Neuron (in vitro differentiated cells): ENCODE results near the gene IRF5.
"Not testable (repeated sequence)": the region's sequence is repeated elsewhere in the genome, so short reads cannot be mapped to it uniquely, and the experiment has no call there.

Source experiments
- H2AFZ ChIP-seq: one replicate; pipeline ENCODE4 v1.6.1; 2013; ENCODE audit warnings: low read depth, mild to moderate bottlenecking, inconsistent platforms, low read length, moderate library complexity
- H3K27me3 ChIP-seq: one replicate; pipeline ENCODE4 v1.6.1; 2013; ENCODE audit warnings: low read length; ENCODE audit not compliant: insufficient read depth
- H3K36me3 ChIP-seq: one replicate; pipeline ENCODE4 v1.6.1; 2013; ENCODE audit warnings: low read length; ENCODE audit not compliant: insufficient read depth
- H3K4me1 ChIP-seq: one replicate; pipeline ENCODE4 v1.6.1; 2013; ENCODE audit warnings: low read length; ENCODE audit not compliant: insufficient read depth
- H3K4me3 ChIP-seq: 2 replicates; pipeline ENCODE4 v1.5.1; 2013; ENCODE audit warnings: mild to moderate bottlenecking, low read length, moderate library complexity
- H3K9me3 ChIP-seq: one replicate; pipeline ENCODE4 v1.6.1; 2013; ENCODE audit warnings: low read length

Gene IRF5

DNA sequence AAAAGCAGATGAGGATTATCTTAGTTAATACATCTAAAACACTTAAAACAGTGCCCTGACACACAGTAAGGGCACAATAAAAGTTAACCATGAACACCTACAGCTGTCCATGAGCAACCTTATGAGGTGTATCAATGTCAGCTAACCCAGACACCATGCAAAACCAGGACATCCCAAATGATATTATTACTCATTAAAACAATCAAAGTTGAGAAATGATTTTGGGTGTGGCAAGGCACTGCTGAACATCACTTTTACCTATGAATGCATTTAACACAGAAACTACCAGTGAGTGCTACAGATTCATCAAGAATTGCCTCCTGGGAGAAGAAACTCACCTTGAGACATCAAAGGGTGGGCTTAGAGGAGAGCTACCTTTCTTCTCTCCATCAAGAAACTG, 18.3 kb downstream of the IRF5 start:
- Histone ChIP-seq H3K9me3 (no peaks in the 10 kb centered on the region), H3K4me3 (no peak overlapping the region), H3K36me3 (peaks cover 83% of the 10 kb centered on the region), H3K4me1 (no peaks in the 10 kb centered on the region), H3K27me3 (no peaks in the 10 kb centered on the region), H2AFZ (no peak overlapping the region)

DNA sequence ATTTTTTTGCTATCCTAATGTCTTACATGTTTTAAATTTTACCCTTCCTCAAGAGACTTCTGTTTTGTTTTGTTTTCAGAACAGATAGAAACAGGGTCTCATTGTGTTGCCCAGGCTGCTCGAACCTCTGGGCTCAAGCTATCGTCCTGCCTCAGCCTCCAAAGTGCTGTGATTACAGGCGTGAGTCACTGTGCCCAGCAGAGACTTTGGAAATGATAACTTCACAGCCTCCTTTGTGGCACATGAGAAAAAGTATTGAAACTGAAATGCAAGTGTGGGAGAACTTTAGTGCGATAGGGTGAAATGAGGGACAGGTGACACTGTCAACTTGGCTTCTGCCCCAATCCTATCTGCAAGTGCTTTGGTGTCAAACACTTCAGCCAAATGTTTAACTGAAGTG, 21.6 kb downstream of the IRF5 start:
- no peaks in the 10 kb centered on the region for H3K27me3 ChIP-seq
- peaks cover 2% of the 10 kb centered on the region for H3K9me3 ChIP-seq
- peaks cover 75% of the 10 kb centered on the region for H3K36me3 ChIP-seq
- no peak overlapping the region for H3K4me3 ChIP-seq
- no peak overlapping the region for H2AFZ ChIP-seq
- H3K4me1 ChIP-seq: no peaks in the 10 kb centered on the region

DNA sequence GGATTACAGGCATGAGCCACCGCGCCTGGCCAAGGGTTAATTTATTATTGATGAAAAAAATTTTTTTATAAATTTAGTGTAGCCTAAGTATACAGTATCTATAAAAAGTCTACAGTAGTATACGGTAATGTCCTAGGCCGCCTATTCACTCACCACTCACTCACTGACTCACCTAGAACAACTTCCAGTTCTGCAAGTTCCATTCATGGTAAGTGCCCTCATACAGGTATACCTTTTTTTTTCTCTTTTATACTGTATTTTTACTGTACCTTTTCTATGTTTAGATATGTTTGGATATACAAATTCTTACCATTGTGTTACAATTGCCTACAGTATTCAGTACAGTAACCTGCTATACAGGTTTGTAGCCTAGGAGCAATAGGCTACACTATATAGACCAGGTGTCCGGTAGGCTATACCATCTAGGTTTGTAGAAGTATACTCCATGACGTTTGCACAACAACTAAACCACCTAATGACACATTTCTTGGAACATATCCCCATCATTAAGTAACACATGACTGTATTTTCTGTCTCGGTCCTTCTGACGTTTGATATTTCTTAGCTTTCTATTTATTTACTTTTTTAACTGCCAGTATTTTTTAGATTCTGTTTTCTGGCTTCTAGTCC, 23.4 kb downstream of the IRF5 start:
- Histone ChIP-seq H3K4me3 (no peak overlapping the region), H3K27me3 (no peaks in the 10 kb centered on the region), H3K4me1 (no peaks in the 10 kb centered on the region), H3K36me3 (peaks cover 76% of the 10 kb centered on the region), H3K9me3 (peaks cover 8% of the 10 kb centered on the region), H2AFZ (no peak overlapping the region)

DNA sequence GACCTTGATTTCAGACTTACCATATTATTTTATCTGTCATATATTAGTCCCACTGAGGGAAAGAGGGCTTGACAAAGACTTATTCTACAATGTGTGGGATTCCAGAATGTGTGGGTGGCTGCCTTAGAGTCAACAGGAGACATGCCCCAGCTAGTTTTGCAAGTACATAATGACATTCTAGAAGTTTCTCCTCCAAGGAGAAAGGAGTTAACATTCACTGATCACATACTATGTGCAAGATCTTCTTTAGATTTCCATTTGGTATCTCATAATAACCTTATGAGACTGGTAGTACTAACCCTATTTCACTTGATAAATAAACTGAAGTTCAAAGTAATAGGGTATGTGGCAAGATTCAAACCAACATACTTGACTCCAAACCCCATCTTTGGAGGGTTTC, 25.2 kb downstream of the IRF5 start:
- Histone ChIP-seq H3K4me3 (no peak overlapping the region), H3K27me3 (no peaks in the 10 kb centered on the region), H2AFZ (no peak overlapping the region), H3K4me1 (no peaks in the 10 kb centered on the region), H3K36me3 (peaks cover 76% of the 10 kb centered on the region), H3K9me3 (peaks cover 8% of the 10 kb centered on the region)

DNA sequence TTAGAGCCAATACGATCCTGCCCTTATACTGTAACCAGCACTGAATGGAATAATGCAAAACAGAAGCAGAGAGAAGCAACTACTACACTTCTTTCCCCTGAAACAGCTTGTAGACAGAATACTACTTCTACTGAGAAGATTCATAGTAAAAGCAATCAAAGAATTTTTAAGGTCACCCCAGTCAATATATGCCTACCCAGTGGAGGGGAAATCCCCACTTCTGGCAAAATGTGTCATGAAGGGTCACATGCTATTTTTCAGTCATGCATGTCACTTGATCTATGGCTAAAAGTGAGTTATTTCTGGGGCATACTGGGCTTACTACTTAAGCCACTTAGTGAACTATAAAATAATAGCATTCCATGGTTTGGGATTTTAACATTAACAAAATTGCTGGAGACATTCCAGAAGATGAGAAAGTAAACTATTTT, 25.6 kb downstream of the IRF5 start:
- H3K4me1 ChIP-seq: no peaks in the 10 kb centered on the region
- no peaks in the 10 kb centered on the region for H3K27me3 ChIP-seq
- peaks cover 8% of the 10 kb centered on the region for H3K9me3 ChIP-seq
- peaks cover 77% of the 10 kb centered on the region for H3K36me3 ChIP-seq
- no peak overlapping the region for H2AFZ ChIP-seq
- H3K4me3 ChIP-seq: no peak overlapping the region

DNA sequence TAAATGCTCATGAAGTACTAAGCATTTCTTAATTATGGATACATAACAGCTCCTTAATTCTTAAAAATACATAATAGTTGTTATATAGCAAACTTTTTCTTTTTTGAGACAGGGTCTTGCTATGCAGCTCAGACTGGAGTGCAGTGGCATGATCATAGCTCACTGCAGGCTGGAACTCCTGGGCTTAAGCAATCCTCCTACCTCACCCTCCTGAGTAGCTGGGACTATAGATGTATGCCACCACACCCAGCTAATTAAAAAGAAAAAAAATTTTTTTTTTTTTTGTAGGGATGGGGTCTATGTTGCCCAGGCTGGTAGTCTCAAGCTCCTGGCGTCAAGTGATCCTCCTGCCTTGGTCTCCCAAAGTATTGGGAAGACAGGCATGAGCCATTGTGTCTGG, 30.9 kb downstream of the IRF5 start:
- peaks cover 84% of the 10 kb centered on the region for H3K36me3 ChIP-seq
- no peak overlapping the region for H3K4me3 ChIP-seq
- H3K9me3 ChIP-seq: peaks cover 5% of the 10 kb centered on the region

DNA sequence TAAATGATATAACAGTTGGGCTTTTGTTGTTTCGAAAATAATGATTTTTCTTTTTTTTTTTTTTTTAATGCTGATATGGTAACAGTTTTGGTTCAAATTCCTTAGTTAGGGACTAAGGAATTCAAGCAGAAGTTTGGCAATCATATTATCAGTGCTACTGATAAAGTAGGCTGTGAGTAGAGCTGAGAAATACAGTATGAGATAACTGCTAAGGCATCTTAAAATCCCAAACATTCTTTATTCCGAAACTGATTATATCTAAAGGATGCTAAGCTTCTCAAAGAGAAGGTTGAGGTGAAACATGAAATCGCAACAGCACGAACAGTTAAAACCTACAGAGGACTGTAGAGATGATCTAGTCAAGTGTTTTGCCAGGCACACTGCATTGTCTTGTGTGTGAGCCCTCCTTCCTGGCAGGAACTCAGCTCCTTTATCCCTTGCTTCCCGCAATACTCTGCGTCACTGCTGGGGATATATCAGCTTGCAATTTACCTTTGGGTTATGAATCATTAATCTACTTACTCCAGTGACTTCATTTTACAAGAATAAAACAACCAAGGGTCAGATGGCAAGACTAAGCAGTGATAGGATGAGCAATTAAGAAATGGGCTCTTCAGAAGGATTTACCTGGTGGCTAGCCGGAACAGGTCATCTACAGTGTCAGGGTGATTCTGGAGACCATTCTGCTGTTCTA, 36.7 kb downstream of the IRF5 start:
- no peaks in the 10 kb centered on the region for H3K4me1 ChIP-seq
- no peaks in the 10 kb centered on the region for H3K9me3 ChIP-seq
- H3K27me3 ChIP-seq: no peaks in the 10 kb centered on the region
- no peak overlapping the region for H3K4me3 ChIP-seq
- no peak overlapping the region for H2AFZ ChIP-seq
- peaks cover 85% of the 10 kb centered on the region for H3K36me3 ChIP-seq

More for the DNA sequence above, 30.9 kb downstream of the IRF5 start:
- Histone ChIP-seq H2AFZ (no peak overlapping the region), H3K27me3 (no peaks in the 10 kb centered on the region), H3K4me1 (no peaks in the 10 kb centered on the region)

DNA sequence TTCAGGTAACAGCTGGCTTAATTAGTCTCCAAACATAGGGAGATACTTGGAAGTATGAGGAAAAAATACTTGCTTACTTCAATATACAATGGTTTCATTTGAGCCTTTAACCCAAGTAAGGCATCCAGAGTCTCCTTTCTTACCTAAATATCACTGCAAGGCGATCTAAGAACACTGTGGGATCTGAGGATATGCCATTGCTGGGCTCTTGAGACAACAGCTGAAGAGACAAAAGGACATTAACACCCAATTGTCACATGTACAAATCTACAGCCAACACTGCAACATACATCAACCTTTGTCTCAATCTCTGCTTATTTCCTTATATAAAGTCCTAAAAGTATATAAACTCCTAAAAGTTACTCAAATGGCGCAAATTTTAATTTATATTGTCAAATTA, 44.4 kb downstream of the IRF5 start:
- H3K4me3 ChIP-seq: no peak overlapping the region
- peaks cover 91% of the 10 kb centered on the region for H3K36me3 ChIP-seq
- no peaks in the 10 kb centered on the region for H3K9me3 ChIP-seq
- H3K27me3 ChIP-seq: no peaks in the 10 kb centered on the region
- H3K4me1 ChIP-seq: no peaks in the 10 kb centered on the region
- no peak overlapping the region for H2AFZ ChIP-seq

DNA sequence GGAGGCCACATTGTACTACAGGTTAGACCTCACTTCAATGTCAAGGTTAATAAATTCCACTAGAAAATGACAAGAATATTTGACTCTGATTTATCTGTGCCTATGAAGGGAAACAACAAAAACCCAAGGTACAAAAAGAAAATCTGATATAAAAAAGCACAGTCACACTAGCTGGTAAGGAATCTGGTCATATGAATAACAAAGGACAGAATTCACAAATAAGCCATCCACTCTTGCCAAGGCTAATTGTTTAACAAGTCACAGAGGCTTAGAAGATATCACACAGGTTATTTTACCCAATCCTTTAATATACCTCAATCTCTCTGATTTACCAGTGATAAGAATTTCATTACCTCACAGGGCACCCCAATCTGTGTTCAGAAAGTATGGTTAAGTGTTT, 47.9 kb downstream of the IRF5 start:
- H2AFZ ChIP-seq: no peak overlapping the region
- no peaks in the 10 kb centered on the region for H3K9me3 ChIP-seq
- H3K4me1 ChIP-seq: no peaks in the 10 kb centered on the region
- H3K36me3 ChIP-seq: peaks cover 90% of the 10 kb centered on the region
- H3K4me3 ChIP-seq: no peak overlapping the region
- H3K27me3 ChIP-seq: no peaks in the 10 kb centered on the region

DNA sequence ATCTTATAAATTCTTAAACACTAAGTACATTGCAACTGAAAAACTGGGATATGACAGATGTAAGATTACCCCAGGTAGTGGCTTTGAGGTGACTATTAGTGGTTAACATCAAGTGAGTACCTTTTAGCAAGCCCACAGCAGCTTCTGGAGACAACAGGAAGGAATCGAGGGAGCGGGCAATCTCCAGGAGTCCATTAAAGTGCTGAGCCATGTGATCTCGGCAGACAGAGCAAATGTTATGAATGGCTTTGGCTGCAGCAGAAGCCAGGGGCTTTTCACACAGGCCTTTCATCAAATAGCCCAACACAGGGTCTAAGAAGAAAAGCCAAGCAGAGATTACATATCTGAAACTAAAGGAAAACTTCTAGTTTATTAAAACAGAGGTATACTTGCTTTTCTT, 48.9 kb downstream of the IRF5 start:
- H3K4me1 ChIP-seq: no peaks in the 10 kb centered on the region
- H3K36me3 ChIP-seq: peaks cover 89% of the 10 kb centered on the region
- no peaks in the 10 kb centered on the region for H3K9me3 ChIP-seq
- H2AFZ ChIP-seq: no peak overlapping the region
- H3K27me3 ChIP-seq: no peaks in the 10 kb centered on the region
- no peak overlapping the region for H3K4me3 ChIP-seq

DNA sequence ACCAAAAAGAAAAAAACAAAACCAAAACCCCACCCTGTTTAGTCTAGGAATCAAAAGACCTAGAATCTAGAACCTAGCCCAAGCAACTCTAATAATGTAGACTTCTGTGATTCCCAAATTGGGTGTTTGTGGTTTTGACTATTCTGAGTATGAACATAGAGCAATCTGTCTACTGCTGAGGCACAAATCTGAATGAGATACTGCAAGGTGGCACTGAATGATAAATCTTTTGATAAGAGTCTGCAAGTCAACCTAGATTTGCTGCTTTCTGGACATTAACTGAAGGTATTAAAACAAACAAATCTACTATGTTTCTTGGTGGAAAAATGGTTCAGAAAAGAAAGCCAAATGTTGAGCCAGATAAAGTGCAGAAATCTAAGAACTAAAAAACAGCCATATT, 50.6 kb downstream of the IRF5 start:
- peaks cover 89% of the 10 kb centered on the region for H3K36me3 ChIP-seq

DNA sequence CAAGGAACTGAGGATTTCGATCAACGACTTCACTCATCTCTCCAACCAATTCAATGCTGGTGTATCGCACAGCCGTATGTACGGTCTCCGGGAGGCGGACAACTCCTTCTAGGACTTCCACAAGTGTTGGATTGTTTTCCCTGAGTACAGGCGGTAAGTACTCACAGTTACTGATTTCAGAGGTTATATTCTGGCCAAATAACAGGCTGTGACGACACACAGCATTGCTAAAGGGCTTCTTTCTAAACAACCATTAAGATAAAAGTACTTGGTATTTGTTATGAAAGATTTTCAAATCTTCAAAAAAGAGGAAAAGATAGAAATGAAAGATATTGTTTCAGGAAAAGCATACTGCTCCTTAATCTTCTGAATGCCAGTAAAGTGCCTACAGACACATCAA, 52.2 kb downstream of the IRF5 start:
- Histone ChIP-seq H3K4me3 (no peak overlapping the region), H3K4me1 (no peaks in the 10 kb centered on the region), H3K27me3 (no peaks in the 10 kb centered on the region), H3K36me3 (peaks cover 82% of the 10 kb centered on the region), H2AFZ (no peak overlapping the region), H3K9me3 (no peaks in the 10 kb centered on the region)

More for the DNA sequence above, 50.6 kb downstream of the IRF5 start:
- no peak overlapping the region for H2AFZ ChIP-seq
- H3K9me3 ChIP-seq: no peaks in the 10 kb centered on the region
- H3K4me3 ChIP-seq: no peak overlapping the region
- H3K27me3 ChIP-seq: no peaks in the 10 kb centered on the region
- H3K4me1 ChIP-seq: no peaks in the 10 kb centered on the region

DNA sequence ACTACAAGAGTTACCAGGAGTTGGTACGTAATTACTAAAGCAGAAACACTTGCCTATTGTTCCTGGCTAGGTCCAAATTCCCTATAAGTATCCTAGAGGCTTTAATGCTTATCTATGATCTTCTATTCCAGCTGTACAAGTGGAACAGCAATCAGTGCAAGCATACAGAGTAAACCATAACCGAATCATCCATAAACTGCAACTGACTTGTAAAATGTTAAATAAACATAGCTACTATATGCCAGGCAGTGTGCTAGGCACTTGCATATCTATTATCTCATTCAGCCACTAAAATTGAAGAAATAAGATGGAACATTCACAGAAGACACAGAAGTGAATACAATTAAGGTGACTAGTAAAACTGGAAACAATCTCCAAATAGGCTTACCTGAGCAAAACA, 55.7 kb downstream of the IRF5 start:
- Histone ChIP-seq H2AFZ (no peak overlapping the region), H3K27me3 (no peaks in the 10 kb centered on the region), H3K9me3 (no peaks in the 10 kb centered on the region), H3K4me1 (no peaks in the 10 kb centered on the region), H3K36me3 (peaks cover 73% of the 10 kb centered on the region), H3K4me3 (no peak overlapping the region)

DNA sequence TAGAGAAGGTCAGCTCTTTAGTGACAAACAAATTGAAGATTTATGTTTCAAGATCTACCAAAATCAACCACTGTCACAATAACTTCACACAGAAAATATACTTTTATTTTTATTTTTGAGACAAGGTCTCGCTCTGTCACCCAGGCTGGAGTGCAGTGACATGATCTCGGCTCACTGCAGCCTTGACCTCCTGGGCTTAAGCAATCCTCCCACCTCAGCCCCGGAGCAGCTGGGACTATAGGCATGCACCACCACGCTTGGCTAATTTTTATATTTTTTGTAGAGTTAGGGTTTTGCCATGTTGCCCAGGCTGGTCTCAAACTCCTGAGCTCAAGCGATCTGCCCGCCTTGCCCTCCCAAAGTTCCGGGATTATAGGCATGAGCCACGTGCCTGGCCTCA, 56.8 kb downstream of the IRF5 start:
- not testable (repeated sequence) for H3K4me1 ChIP-seq, H3K4me3 ChIP-seq, H2AFZ ChIP-seq, H3K27me3 ChIP-seq, H3K9me3 ChIP-seq
- peaks cover 71% of the 10 kb centered on the region for H3K36me3 ChIP-seq
